HG03039 (cell line): Measurements from ENCODE around the gene PFKFB3.
"Not testable (repeated sequence)": the region's sequence is repeated elsewhere in the genome, so short reads cannot be mapped to it uniquely, and the experiment has no call there.

ENCODE experiments used
- ATAC-seq: cut with Tn5 transposase; IDR thresholded peaks from one replicate; pipeline ENCODE4 v1.9.1; 2021; ENCODE audit warnings: mild to moderate bottlenecking, moderate library complexity; ENCODE audit not compliant: unreplicated experiment

Gene PFKFB3

GRCh38 chr10:6177880-6178281 is 24.9 kb upstream of the PFKFB3 start:
- ATAC-seq = no peak

DNA sequence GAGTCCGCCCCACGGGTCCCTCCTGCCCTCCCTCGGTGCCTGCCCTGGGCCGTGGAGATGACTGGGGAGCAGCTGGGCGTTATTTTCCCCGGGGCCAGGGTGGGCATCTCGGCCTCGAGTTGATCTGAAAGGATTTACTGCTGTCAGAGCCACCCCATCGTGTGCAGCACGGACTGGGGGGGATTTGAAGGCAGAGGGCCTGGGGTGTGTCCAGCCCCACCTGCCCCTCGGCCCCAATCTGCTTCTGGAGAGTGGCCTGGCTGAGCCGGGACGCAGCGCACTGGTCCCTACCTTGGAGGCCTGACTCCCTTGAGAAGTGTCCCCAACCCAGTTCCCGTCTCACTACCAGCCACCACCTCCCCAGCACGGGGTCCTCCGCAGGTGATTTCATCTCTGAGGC is 24.2 kb upstream of the PFKFB3 start:
- ATAC-seq = no peak

GRCh38 chr10:6179078-6179477 is 23.7 kb upstream of the PFKFB3 start:
- ATAC-seq = no peak

DNA sequence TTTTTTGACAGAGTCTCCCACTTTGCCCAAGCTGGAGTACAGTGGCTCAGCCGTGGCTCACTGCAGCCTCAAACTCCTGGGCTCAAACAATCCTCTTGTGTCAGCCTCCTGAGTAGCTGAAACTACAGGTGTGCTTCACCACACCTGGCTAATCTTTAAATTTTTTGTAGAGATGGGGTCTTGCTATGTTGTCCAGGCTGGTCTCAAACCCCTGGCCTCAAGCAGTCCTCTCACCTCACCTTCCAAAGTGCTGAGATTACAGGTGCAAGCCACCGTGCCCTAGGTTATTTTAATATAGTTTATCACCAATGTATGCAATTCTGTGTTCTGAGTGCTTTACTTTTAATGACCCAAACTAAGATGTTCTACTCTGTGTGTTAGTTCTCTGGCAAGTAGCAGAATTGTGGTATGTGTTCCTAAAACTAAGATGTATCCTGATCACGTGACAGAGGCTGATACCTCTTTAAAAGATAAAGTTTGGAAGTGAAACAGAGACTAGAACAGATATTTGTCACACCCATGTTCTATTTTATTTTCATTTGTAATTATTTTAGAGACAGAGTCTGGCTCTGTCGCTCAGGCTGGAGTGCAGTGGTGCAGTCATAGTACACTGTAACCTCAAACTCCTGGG is 22.1 kb upstream of the PFKFB3 start:
- no peak for ATAC-seq

DNA sequence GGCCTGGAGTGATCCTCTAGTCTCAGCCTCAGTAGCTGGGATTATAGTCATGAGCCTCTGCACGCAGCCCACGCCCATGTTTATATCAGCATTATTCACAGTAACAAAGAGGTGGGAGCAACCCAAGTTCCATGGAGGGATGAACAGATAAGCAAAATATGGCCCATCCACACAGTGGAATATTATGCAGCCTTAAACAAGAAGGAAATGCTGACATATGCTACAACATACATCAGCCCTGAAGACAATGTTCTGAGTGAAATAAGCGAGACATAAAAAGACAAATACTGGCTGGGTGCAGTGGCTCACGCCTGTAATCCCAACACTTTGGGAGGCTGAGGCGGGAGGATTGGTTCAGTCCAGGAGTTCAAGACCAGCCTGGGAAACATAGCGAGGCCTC is 21.5 kb upstream of the PFKFB3 start:
- ATAC-seq = no peak

DNA sequence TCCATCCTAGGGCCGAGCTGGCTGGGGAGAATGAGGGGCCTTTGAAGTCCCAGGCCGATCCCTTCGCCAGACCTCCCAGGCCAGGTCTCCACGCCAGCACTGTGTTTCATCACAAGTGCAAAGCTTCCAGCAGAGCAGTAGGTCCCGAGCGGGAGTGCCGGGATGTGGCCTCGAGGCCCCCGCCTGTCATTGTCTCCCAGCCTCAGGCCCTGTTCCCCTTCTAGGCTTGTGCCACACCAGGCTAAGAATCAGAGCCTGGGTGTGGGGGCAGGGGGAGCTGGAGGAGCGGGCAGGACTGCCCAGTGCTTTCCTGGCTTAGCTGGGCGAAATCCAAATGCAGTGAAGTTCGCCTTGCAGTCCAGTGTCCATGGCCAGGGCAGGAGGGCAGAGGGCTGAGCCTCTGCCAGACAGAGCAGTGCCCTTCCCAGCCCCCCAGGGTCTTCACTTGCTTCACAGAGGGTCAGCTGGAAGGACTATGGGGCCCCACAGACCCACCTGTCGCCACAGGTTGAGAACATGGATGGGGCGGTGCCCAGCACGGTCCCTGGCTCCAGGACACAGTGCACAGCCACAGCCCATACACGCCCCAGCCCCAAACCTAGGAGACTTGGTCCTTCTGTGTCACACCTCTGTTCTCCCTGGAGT is 20.2 kb upstream of the PFKFB3 start:
- no peak for ATAC-seq

- no peak for ATAC-seq
These were observed 17.6 kb upstream of the PFKFB3 start for GRCh38 chr10:6185039-6185716.

GRCh38 chr10:6186894-6187256 is 15.9 kb upstream of the PFKFB3 start:
- ATAC-seq = no peak

DNA sequence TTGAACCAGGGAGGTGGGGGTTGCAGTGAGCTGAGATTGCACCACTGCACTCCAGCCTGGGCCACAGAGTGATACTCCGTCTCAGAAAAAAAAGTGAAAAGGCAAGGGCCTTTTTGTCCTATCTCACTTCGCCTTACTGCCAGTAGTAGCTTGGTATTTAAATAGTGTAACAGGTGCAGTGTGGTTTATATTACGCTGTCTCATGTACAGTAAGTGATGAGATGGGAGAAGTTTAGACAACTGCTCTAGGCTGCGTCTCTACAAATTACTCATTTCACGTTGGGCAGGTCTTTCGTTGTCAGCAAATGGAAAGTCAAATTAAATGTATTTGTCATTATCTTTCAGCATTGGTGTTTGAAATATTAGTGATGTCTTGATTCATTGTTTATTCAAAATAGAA is 15.5 kb upstream of the PFKFB3 start:
- ATAC-seq = no peak

GRCh38 chr10:6190033-6190432 is 12.7 kb upstream of the PFKFB3 start:
- ATAC-seq = not testable (repeated sequence)

- no peak for ATAC-seq
These were observed 11.6 kb upstream of the PFKFB3 start for GRCh38 chr10:6191147-6191546.

- ATAC-seq = no peak
These were observed 11.2 kb upstream of the PFKFB3 start for GRCh38 chr10:6191569-6191968.

DNA sequence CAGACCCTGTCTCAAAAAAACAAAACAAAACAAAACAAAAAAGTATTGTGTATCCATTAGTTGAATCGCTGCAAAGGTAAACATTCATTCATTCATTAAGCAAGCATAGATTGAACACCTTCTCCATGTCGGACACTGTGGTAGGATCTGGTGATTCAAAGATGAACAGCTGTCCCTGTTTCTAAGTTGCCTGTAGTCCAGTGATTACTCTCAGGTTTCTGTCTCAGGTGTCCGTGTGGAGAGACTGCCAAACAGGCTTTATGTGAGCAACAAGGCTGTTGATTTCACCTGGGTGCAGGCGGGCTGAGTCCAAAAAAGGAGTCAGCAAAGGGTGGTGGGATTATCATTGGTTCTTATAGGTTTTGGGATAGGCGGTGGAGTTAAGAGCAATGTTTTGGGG is 9.4 kb upstream of the PFKFB3 start:
- ATAC-seq = not testable (repeated sequence)

- ATAC-seq = no peak
These were observed 8.4 kb upstream of the PFKFB3 start for GRCh38 chr10:6194311-6194710.

GRCh38 chr10:6195376-6195775 is 7.4 kb upstream of the PFKFB3 start:
- no peak for ATAC-seq

DNA sequence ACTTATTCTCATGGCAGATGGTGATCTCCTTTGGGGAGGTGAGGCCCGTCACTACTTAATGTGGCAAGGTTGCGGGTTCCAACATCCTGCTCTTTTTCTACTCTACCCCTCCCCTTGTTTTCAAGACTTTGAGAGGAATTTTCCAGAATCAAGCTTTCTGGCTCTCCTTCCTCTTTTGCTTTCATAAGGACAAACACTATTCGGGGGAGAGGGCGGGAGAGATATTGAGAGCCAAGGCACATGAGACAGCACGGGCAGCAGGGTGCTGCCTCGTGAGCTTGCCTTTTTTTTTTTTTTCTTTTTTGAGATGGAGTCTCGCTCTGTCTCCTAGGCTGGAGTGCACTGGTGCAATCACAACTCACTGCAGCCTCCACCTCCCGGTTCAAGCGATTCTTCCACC is 6.9 kb upstream of the PFKFB3 start:
- no peak for ATAC-seq

DNA sequence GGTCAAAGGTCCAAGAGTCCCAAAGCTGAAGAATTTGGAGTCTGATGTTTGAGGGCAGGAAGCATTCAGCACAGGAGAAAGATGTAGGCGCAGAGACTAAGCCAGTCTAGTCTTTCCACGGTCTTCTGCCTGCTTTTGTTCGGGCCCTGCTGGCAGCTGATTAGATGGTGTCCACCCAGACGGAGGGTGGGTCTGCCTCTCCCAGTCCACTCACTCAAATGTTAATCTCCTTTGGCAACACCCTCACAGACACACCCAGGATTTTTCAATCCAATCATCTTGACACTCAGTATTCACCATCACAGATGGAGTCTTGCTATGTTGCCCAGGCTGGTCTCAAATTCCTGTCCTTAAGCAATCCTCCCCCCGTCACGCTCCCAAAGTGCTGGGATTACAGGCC is 6.2 kb upstream of the PFKFB3 start:
- ATAC-seq = not testable (repeated sequence)

DNA sequence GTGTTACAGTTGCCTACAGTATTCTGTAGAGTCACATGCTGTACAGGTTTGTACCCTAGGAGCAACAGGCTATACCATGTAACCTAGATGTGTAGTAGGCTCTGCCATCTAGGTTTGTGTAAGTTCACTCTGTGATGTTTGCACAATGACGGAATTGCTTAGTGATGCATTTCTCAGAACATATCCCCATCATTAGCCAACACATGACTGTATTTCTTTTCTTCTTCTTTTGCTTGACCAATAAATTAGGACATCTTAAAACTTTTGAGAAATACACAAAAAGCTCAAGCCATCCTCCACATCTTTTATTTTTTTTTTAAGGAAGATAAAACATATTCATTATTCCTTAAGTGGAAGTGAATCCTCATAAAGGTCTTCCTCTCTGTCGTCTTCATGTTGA is 5.4 kb upstream of the PFKFB3 start:
- no peak for ATAC-seq

DNA sequence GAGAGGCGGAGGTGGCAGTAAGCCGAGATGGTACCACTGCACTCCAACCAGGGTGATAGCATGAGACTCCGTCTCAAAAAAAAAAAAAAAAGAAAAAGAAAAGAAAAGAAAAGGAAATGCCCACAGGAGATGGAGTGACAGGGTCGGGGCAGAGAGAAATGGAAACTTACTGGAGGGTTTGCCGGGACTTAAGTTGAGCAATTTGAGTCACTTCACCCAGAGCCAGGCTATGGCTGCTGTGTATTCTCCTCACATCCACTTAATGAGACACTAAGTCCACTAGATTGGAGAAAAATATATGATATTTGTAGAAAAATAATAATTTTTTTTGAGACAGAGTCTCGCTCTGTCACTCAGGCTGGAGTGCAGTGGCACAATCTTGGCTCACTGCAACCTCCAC is 4.6 kb upstream of the PFKFB3 start:
- no peak for ATAC-seq

- no peak for ATAC-seq
These were observed 3.5 kb upstream of the PFKFB3 start for GRCh38 chr10:6199131-6199733.

GRCh38 chr10:6200440-6200733 is 2.3 kb upstream of the PFKFB3 start:
- ATAC-seq = no peak
